Right lobe of liver (tissue), 6 donors: Measurements from ENCODE around the gene ALPK3. TPM values are rescaled to one million over a fixed set of nuclear protein-coding genes. Genes with fewer than 3 reads are reported as not detected.
A peak's percentile ranks its signal among the peaks of the same experiment; 100 is the strongest.

Experiments
- ATAC-seq, 4 donors: fragments of 200-7000 bp; cut with Tn5 transposase; one replicate each; pipeline ENCODE4 v1.9.1; 2020; ENCODE audit warnings: mild to moderate bottlenecking in 4 of 4, moderate library complexity in 4 of 4
- DNase-seq, 3 donors: peaks; one replicate each; pipeline ENCODE4 v3.0.0-alpha.2; 2020
- H3K27ac ChIP-seq, 3 donors: fragments of 200-600 bp; one replicate each; pipeline ENCODE4 v1.8.0; 2022
- H3K27me3 ChIP-seq, 2 donors: fragments of 200-600 bp; one replicate each; pipeline ENCODE4 v1.8.0; 2022
- H3K36me3 ChIP-seq, 4 donors: fragments of 200-600 bp; sonication (generic) in 1 of 4; one replicate each; pipeline versions ENCODE4 v1.5.1 to v1.8.0; 2017 to 2022; ENCODE audit warnings: control low read depth in 1 of 4
- H3K4me1 ChIP-seq, 4 donors: fragments of 200-600 bp; sonication (generic) in 1 of 4; one replicate each; pipeline versions ENCODE4 v1.5.1 to v1.8.0; 2017 to 2022; ENCODE audit warnings: control low read depth in 1 of 4
- H3K4me3 ChIP-seq, 3 donors: fragments of 200-600 bp; one replicate each; pipeline ENCODE4 v1.8.0; 2022
- H3K9me3 ChIP-seq, 4 donors: fragments of 200-600 bp; sonication (generic) in 1 of 4; one replicate each; pipeline versions ENCODE4 v1.5.1 to v1.8.0; 2017 to 2022; ENCODE audit warnings: control low read depth in 1 of 4
- CTCF ChIP-seq, 4 donors: fragments of 200-600 bp in 3 of 4; fragments of 450-650 bp in 1 of 4; IDR thresholded peaks; one replicate each; pipeline versions ENCODE4 v1.5.1 to v1.8.0; 2016 to 2022; ENCODE audit warnings: antibody characterized with exemption in 4 of 4, mild to moderate bottlenecking in 2 of 4
- POLR2A ChIP-seq: fragments of 450-650 bp; IDR thresholded peaks from one replicate; pipeline ENCODE4 v1.6.1; 2017; ENCODE audit warnings: antibody characterized with exemption, mild to moderate bottlenecking
- whole genome bisulfite sequencing: methylation state at CpG from one replicate; pipeline ENCODE4 v1.1.6; 2018; ENCODE audit warnings: low coverage, low lambda C conversion rate; ENCODE audit not compliant: insufficient coverage; ENCODE audit errors: missing lambda C conversion rate; 5-methylcytosine and 5-hydroxymethylcytosine counted together
- intact Hi-C, 2 donors: fragments of 100-400 bp; cut with DNase I; formaldehyde crosslinking; loops; one replicate each; pipeline versions ENCODE4 v1.11.2 to v1.14.1; 2022
- total RNA-seq, 6 experiments: library from RNA; depleted of rRNA in 2 of 6; stranded (reverse); fragments of >200 nt in 2 of 6; fragmentation: NEBNext Ultra II Directional in 3 of 6; extraction: Animal tissue kit (Norgen Biotek cat#: 25700) in 3 of 6; gene quantifications; one replicate each; pipeline versions ENCODE4 v1.1.0 to v1.2.4, GENCODE V29; 2016 to 2023
- donor health status: DM: no; HTN: yes; CAD: no.
- donor health status: DM: no; HTN: no; CAD: no.
- donor health status: DM: no; HTN: no; CAD: no.
- donor health status: DM: no; HTN: yes; CAD: no.
- donor health status: DM: no; HTN: yes; CAD: no.

The ALPK3 gene
- total RNA-seq, 6 experiments from 2014 or later: 1.3 to 12.5 (median 5.5) TPM

GRCh38 chr15:84811828-84812227, 5.3 kb upstream of the ALPK3 start:
- intact Hi-C loops: no loop called here
- H3K27me3 ChIP-seq: no peaks in the 10 kb centered on the region
- H3K27ac ChIP-seq: no peak overlapping the region
- no peak overlapping the region for H3K4me3 ChIP-seq
- no peaks in the 10 kb centered on the region for H3K36me3 ChIP-seq
- H3K4me1 ChIP-seq: peaks cover 0 to 10% (median 0%) of the 10 kb centered on the region in 4 donors
- H3K9me3 ChIP-seq: no peaks in the 10 kb centered on the region
- ATAC-seq (peak in 1 of 4 donors; percentile 18), DNase-seq (no peak)
- TF ChIP-seq POLR2A (no peak), CTCF (IDR thresholded peaks at IDR 0.05) (no peak)

GRCh38 chr15:84812842-84813241, 4.3 kb upstream of the ALPK3 start:
- Histone ChIP-seq H3K36me3 (no peaks in the 10 kb centered on the region), H3K27me3 (no peaks in the 10 kb centered on the region), H3K4me1 (peaks cover 0 to 17% (median 2%) of the 10 kb centered on the region in 4 donors), H3K4me3 (no peak overlapping the region), H3K27ac (no peak overlapping the region), H3K9me3 (no peaks in the 10 kb centered on the region)
- WGBS: 75% methylated on average over 1 of the region's 2 CpGs
- no peak for TF ChIP-seq POLR2A
- no peak for TF ChIP-seq CTCF (IDR thresholded peaks at IDR 0.05)
- intact Hi-C loops: no loop called here
- DNase-seq (no peak), ATAC-seq (no peak)

GRCh38 chr15:84813435-84813834, 3.7 kb upstream of the ALPK3 start:
- no peaks in the 10 kb centered on the region for H3K9me3 ChIP-seq
- DNase-seq: no peak
- H3K27me3 ChIP-seq: no peaks in the 10 kb centered on the region
- H3K4me3 ChIP-seq: no peak overlapping the region
- ATAC-seq: no peak
- no peak overlapping the region for H3K27ac ChIP-seq
- no peaks in the 10 kb centered on the region for H3K36me3 ChIP-seq
- TF ChIP-seq CTCF (IDR thresholded peaks at IDR 0.05) (no peak), POLR2A (no peak)
- intact Hi-C loops: no loop called here
- H3K4me1 ChIP-seq: peaks cover 0 to 22% (median 4%) of the 10 kb centered on the region in 4 donors
- WGBS: no CpG with 5 or more reads among the region's 1 CpG

GRCh38 chr15:84813931-84814330, 3.2 kb upstream of the ALPK3 start:
- Histone ChIP-seq H3K27me3 (no peaks in the 10 kb centered on the region), H3K9me3 (no peaks in the 10 kb centered on the region), H3K4me3 (no peak overlapping the region), H3K36me3 (no peaks in the 10 kb centered on the region), H3K4me1 (peaks cover 0 to 27% (median 7%) of the 10 kb centered on the region in 4 donors), H3K27ac (no peak overlapping the region)
- no peak for DNase-seq
- no peak for ATAC-seq
- intact Hi-C loops: no loop called here
- TF ChIP-seq POLR2A (no peak), CTCF (IDR thresholded peaks at IDR 0.05) (no peak)
- WGBS: 43% methylated on average over 1 of the region's 1 CpG

- H3K4me3 ChIP-seq: no peak overlapping the region
- peaks cover 0 to 37% (median 10%) of the 10 kb centered on the region in 4 donors for H3K4me1 ChIP-seq
- ATAC-seq (no peak), DNase-seq (no peak)
- no peaks in the 10 kb centered on the region for H3K36me3 ChIP-seq
- no peak overlapping the region for H3K27ac ChIP-seq
- no peaks in the 10 kb centered on the region for H3K27me3 ChIP-seq
- no peak for TF ChIP-seq POLR2A
- TF ChIP-seq CTCF (IDR thresholded peaks at IDR 0.05): no peak
- WGBS: 80% methylated on average over 10 of the region's 10 CpGs
- H3K9me3 ChIP-seq: no peaks in the 10 kb centered on the region
- intact Hi-C loops: no loop called here
These were observed 2.2 kb upstream of the ALPK3 start for GRCh38 chr15:84814916-84815315.
